Upper lobe of left lung (tissue), 6 donors: ENCODE data around the gene MEGF11. TPM values are rescaled to one million over a fixed set of nuclear protein-coding genes. Genes with fewer than 3 reads are reported as not detected.
A peak's percentile ranks its signal among the peaks of the same experiment; 100 is the strongest.

ENCODE experiments used
- ATAC-seq, 2 donors: fragments of 200-7000 bp; cut with Tn5 transposase; one replicate each; pipeline ENCODE4 v1.9.1; 2022; ENCODE audit warnings: mild to moderate bottlenecking in 2 of 2, moderate library complexity in 2 of 2; ENCODE audit not compliant: low FRiP score in 2 of 2
- DNase-seq, 2 donors: peaks; one replicate each; pipeline ENCODE4 v3.0.0-alpha.2; 2019 to 2020
- H3K27ac ChIP-seq, 4 donors: fragments of 200-600 bp; sonication (generic); one replicate each; pipeline ENCODE4 v1.5.1; 2016 to 2019
- H3K27me3 ChIP-seq, 4 donors: fragments of 200-600 bp; sonication (generic); one replicate each; pipeline ENCODE4 v1.5.1; 2017 to 2019
- H3K36me3 ChIP-seq, 4 donors: fragments of 200-600 bp; sonication (generic); one replicate each; pipeline ENCODE4 v1.5.1; 2016 to 2019
- H3K4me1 ChIP-seq, 4 donors: fragments of 200-600 bp; sonication (generic); one replicate each; pipeline ENCODE4 v1.5.1; 2018 to 2019
- H3K4me3 ChIP-seq, 4 donors: fragments of 200-600 bp; sonication (generic); one replicate each; pipeline ENCODE4 v1.5.1; 2017 to 2019; ENCODE audit warnings: mild to moderate bottlenecking in 2 of 4, moderate library complexity in 1 of 4
- H3K9me3 ChIP-seq, 4 donors: fragments of 200-600 bp; sonication (generic); one replicate each; pipeline ENCODE4 v1.5.1; 2018 to 2019
- CTCF ChIP-seq, 6 experiments: fragments of 450-650 bp in 4 of 6; fragments of 200-600 bp in 2 of 6; sonication (generic) in 2 of 6; IDR thresholded peaks; one replicate each; pipeline ENCODE4 v1.5.1; 2016 to 2019; ENCODE audit warnings: antibody characterized with exemption in 6 of 6
- EP300 ChIP-seq, 4 donors: sonication (generic); formaldehyde crosslinking; IDR thresholded peaks; one replicate each; pipeline ENCODE4 v1.5.1; 2017; ENCODE audit warnings: antibody characterized with exemption in 4 of 4, control low read depth in 2 of 4
- POLR2A ChIP-seq, 4 donors: fragments of 450-650 bp; IDR thresholded peaks; one replicate each; pipeline ENCODE4 v1.5.1; 2016 to 2017; ENCODE audit warnings: antibody characterized with exemption in 4 of 4, mild to moderate bottlenecking in 2 of 4
- POLR2AphosphoS5 ChIP-seq, 2 donors: sonication (generic); formaldehyde crosslinking; IDR thresholded peaks; one replicate each; pipeline ENCODE4 v1.5.1; 2017; ENCODE audit warnings: antibody characterized with exemption in 2 of 2
- WGBS, 2 donors: methylation state at CpG; one replicate each; pipeline ENCODE4 v1.1.5; 2017 to 2018; 5-methylcytosine and 5-hydroxymethylcytosine counted together
- total RNA-seq, 6 donors: library from RNA; depleted of rRNA in 4 of 6; stranded (reverse); fragments of >200 nt in 4 of 6; gene quantifications; one replicate each; pipeline versions ENCODE4 v1.1.0 to v1.2.1, GENCODE V29; 2016 to 2021
- donor health status: DM: no; HTN: no; CAD: no; lungs with moderate emphysema.
- donor health status: DM: no; HTN: yes; CAD: no; lungs with severe emphysema.

Gene MEGF11
- total RNA-seq, 6 donors from 2014 or later = 1.5 to 4.0 (median 3.5) TPM; not detected in 3

GRCh38 chr15:66085128-66085527, 168.4 kb downstream of the MEGF11 start:
- Histone ChIP-seq H3K4me1 (no peaks in the 10 kb centered on the region), H3K9me3 (peaks cover 0 to 4% (median 0%) of the 10 kb centered on the region in 4 donors), H3K4me3 (no peak overlapping the region), H3K27ac (no peak overlapping the region), H3K27me3 (no peaks in the 10 kb centered on the region), H3K36me3 (no peaks in the 10 kb centered on the region)
- DNase-seq = no peak
- ATAC-seq = no peak
- WGBS, 2 donors = 74 to 81% methylated on average over 5 to 6 of the region's 6 CpGs
- TF ChIP-seq EP300 (IDR thresholded peaks at IDR 0.05) (no peak), POLR2AphosphoS5 (IDR thresholded peaks at IDR 0.05) (no peak), CTCF (IDR thresholded peaks at IDR 0.05) (no peak), POLR2A (IDR thresholded peaks at IDR 0.05) (no peak)

- DNase-seq = no peak
- no peaks in the 10 kb centered on the region for H3K36me3 ChIP-seq
- no peak for ATAC-seq
- TF ChIP-seq POLR2A (IDR thresholded peaks at IDR 0.05) = no peak
- TF ChIP-seq CTCF (IDR thresholded peaks at IDR 0.05) = no peak
- no peak for TF ChIP-seq EP300 (IDR thresholded peaks at IDR 0.05)
- no peak for TF ChIP-seq POLR2AphosphoS5 (IDR thresholded peaks at IDR 0.05)
- H3K27me3 ChIP-seq = no peaks in the 10 kb centered on the region
- peaks cover 0 to 4% (median 0%) of the 10 kb centered on the region in 4 donors for H3K9me3 ChIP-seq
- H3K27ac ChIP-seq = no peak overlapping the region
- WGBS, 2 donors = 90 to 93% methylated on average over 10 of the region's 10 CpGs
- H3K4me1 ChIP-seq = no peaks in the 10 kb centered on the region
- no peak overlapping the region for H3K4me3 ChIP-seq
Observed at GRCh38 chr15:66084704-66085103, 168.8 kb downstream of the MEGF11 start.

GRCh38 chr15:66080717-66081398, 172.7 kb downstream of the MEGF11 start:
- ATAC-seq = peak; percentile 15 to 17
- peak in 1 of 2 donors; percentile 70 for DNase-seq
- H3K27me3 ChIP-seq = no peaks in the 10 kb centered on the region
- peaks cover 0 to 4% (median 0%) of the 10 kb centered on the region in 4 donors for H3K9me3 ChIP-seq
- H3K4me1 ChIP-seq = no peaks in the 10 kb centered on the region
- H3K27ac ChIP-seq = no peak overlapping the region
- TF ChIP-seq EP300 (IDR thresholded peaks at IDR 0.05) (no peak), POLR2A (IDR thresholded peaks at IDR 0.05) (no peak), CTCF (IDR thresholded peaks at IDR 0.05) (no peak), POLR2AphosphoS5 (IDR thresholded peaks at IDR 0.05) (no peak)
- 59% methylated on average over 22 to 23 of the region's 23 CpGs for WGBS, 2 donors
- no peak overlapping the region for H3K4me3 ChIP-seq
- no peaks in the 10 kb centered on the region for H3K36me3 ChIP-seq

GRCh38 chr15:66078929-66079275, 174.6 kb downstream of the MEGF11 start:
- DNase-seq (no peak), ATAC-seq (no peak)
- 56 to 75% methylated on average over 4 to 5 of the region's 5 CpGs for WGBS, 2 donors
- Histone ChIP-seq H3K4me3 (no peak overlapping the region), H3K27me3 (no peaks in the 10 kb centered on the region), H3K4me1 (no peaks in the 10 kb centered on the region), H3K36me3 (no peaks in the 10 kb centered on the region), H3K27ac (no peak overlapping the region), H3K9me3 (no peaks in the 10 kb centered on the region)
- no peak for TF ChIP-seq EP300 (IDR thresholded peaks at IDR 0.05)
- no peak for TF ChIP-seq POLR2A (IDR thresholded peaks at IDR 0.05)
- TF ChIP-seq POLR2AphosphoS5 (IDR thresholded peaks at IDR 0.05) = no peak
- TF ChIP-seq CTCF (IDR thresholded peaks at IDR 0.05) = no peak
